ENCODE data around the gene TMEM130.

Gene TMEM130

GRCh38 chr7:98807068-98808048 is 62.5 kb downstream of the TMEM130 start:
- DNase-seq (ENCODE audit: low spot score), result no peak

GRCh38 chr7:98805956-98806838 is 63.6 kb downstream of the TMEM130 start:
- no peak for DNase-seq (ENCODE audit: low spot score)

- no peak for DNase-seq (ENCODE audit: low spot score)
Observed at GRCh38 chr7:98802781-98803110, 67.1 kb downstream of the TMEM130 start.

- peak; percentile 73 for DNase-seq (ENCODE audit: low spot score)
Observed at GRCh38 chr7:98802088-98802780, 67.6 kb downstream of the TMEM130 start.

- DNase-seq (ENCODE audit: low spot score), result no peak
Observed at GRCh38 chr7:98800996-98801395, 68.8 kb downstream of the TMEM130 start.

- DNase-seq (ENCODE audit: low spot score), result no peak
Observed at GRCh38 chr7:98797150-98797549, 72.7 kb downstream of the TMEM130 start.

Measured in germinal center (tissue), 1 donor.